HepG2 (cell line): ENCODE measurements around the gene UPF3A. TPM values are rescaled to one million over a fixed set of nuclear protein-coding genes. Genes with fewer than 3 reads are reported as not detected.

Source experiments
- DPF2 ChIP-seq: sonication (generic); formaldehyde crosslinking; IDR thresholded peaks from 2 replicates; pipeline ENCODE4 v1.4.0; 2020; ENCODE audit warnings: mild to moderate bottlenecking, low read depth, missing genetic modification reagents, borderline replicate concordance
- FOSL2 ChIP-seq: sonication (generic); formaldehyde crosslinking; IDR thresholded peaks from 2 replicates; pipeline ENCODE4 v1.4.0; 2020; ENCODE audit warnings: missing genetic modification reagents
- FOXC1 ChIP-seq: sonication (generic); formaldehyde crosslinking; IDR thresholded peaks from 2 replicates; pipeline ENCODE4 v1.8.0; 2022; ENCODE audit warnings: mild to moderate bottlenecking, missing genetic modification reagents, borderline replicate concordance
- GMEB1 ChIP-seq: sonication (generic); formaldehyde crosslinking; IDR thresholded peaks from 2 replicates; pipeline ENCODE4 v1.5.1; 2020; ENCODE audit warnings: missing genetic modification reagents, mild to moderate bottlenecking, borderline replicate concordance
- KDM5B ChIP-seq: sonication (generic); formaldehyde crosslinking; IDR thresholded peaks from 2 replicates; pipeline ENCODE4 v1.4.0; 2020; ENCODE audit warnings: missing genetic modification reagents, mild to moderate bottlenecking, borderline replicate concordance
- NBN ChIP-seq: fragments of 450-650 bp; conservative IDR thresholded peaks from 2 replicates; pipeline ENCODE4 v1.6.1; 2017
- RXRB ChIP-seq: IDR thresholded peaks from 2 replicates; pipeline ENCODE4 v1.6.1; 2016; ENCODE audit warnings: borderline replicate concordance, missing genetic modification reagents, missing compliant biosample characterization
- SMARCE1 ChIP-seq: fragments of 450-650 bp; IDR thresholded peaks from 2 replicates; pipeline ENCODE4 v1.6.1; 2017; ENCODE audit warnings: borderline replicate concordance
- TGIF2 ChIP-seq: IDR thresholded peaks from 2 replicates; pipeline ENCODE4 v1.6.1; 2016; ENCODE audit warnings: control low read depth, missing compliant biosample characterization
- U2AF1 ChIP-seq: fragments of 200-400 bp; formaldehyde crosslinking; optimal IDR thresholded peaks from 2 replicates; pipeline ENCODE3; 2017; ENCODE audit warnings: mild to moderate bottlenecking, low read depth, low read length
- ZBED4 ChIP-seq: sonication (generic); formaldehyde crosslinking; IDR thresholded peaks from 2 replicates; pipeline ENCODE4 v1.4.0; 2020; ENCODE audit warnings: missing genetic modification reagents, borderline replicate concordance
- ZNF101 ChIP-seq: sonication (generic); formaldehyde crosslinking; IDR thresholded peaks from 2 replicates; pipeline ENCODE4 v1.4.0; 2020; ENCODE audit warnings: mild to moderate bottlenecking, low read depth, missing genetic modification reagents, borderline replicate concordance
- ZNF224 ChIP-seq: sonication (generic); formaldehyde crosslinking; IDR thresholded peaks from 2 replicates; pipeline ENCODE4 v1.5.0; 2020; ENCODE audit warnings: mild to moderate bottlenecking, missing genetic modification reagents
- ZNF367 ChIP-seq: sonication (generic); formaldehyde crosslinking; IDR thresholded peaks from 2 replicates; pipeline ENCODE4 v1.4.0; 2020; ENCODE audit warnings: missing genetic modification reagents, borderline replicate concordance
- ZNF530 ChIP-seq: sonication (generic); formaldehyde crosslinking; IDR thresholded peaks from 2 replicates; pipeline ENCODE4 v1.5.0; 2020; ENCODE audit warnings: low read depth, mild to moderate bottlenecking, missing genetic modification reagents
- ZNF841 ChIP-seq: sonication (generic); formaldehyde crosslinking; IDR thresholded peaks from 2 replicates; pipeline ENCODE4 v1.8.1; 2023; ENCODE audit warnings: missing genetic modification reagents, borderline replicate concordance
- polyA plus RNA-seq, 8 experiments: library from polyadenylated mRNA; depleted of rRNA in 3 of 8; stranded (reverse) in 7 of 8; unstranded in 1 of 8; fragments of >200 nt; fragmentation: Illumina TruSeq in 4 of 8; extraction: Trizol in 4 of 8; gene quantifications; 2 replicates each; pipeline versions ENCODE4 v1.2.1 to v1.2.3, GENCODE V29; 2011 to 2016; ENCODE audit warnings: low read depth in 4 of 8, missing spikeins in 1 of 8, mixed read lengths in 1 of 8; ENCODE audit not compliant: insufficient read depth in 1 of 8
- total RNA-seq, 5 experiments: library from RNA; depleted of rRNA; stranded (reverse); fragments of >200 nt; fragmentation: Illumina TruSeq; extraction: Trizol; gene quantifications; 2 replicates each; pipeline ENCODE4 v1.2.3, GENCODE V29; 2016; ENCODE audit warnings: low read depth in 1 of 5
- TF ChIP-seq, protein P1 (sequence below): IDR thresholded peaks from 2 replicates; pipeline ENCODE4 v1.4.0; 2020; ENCODE audit warnings: mild to moderate bottlenecking, missing genetic modification reagents

The UPF3A gene
- total and polyA plus RNA-seq, 2 of the 13 experiments (the other 11 are each of a cell fraction or from before 2014, with no cell fraction given), result 60.2 to 63.8 TPM

DNA sequence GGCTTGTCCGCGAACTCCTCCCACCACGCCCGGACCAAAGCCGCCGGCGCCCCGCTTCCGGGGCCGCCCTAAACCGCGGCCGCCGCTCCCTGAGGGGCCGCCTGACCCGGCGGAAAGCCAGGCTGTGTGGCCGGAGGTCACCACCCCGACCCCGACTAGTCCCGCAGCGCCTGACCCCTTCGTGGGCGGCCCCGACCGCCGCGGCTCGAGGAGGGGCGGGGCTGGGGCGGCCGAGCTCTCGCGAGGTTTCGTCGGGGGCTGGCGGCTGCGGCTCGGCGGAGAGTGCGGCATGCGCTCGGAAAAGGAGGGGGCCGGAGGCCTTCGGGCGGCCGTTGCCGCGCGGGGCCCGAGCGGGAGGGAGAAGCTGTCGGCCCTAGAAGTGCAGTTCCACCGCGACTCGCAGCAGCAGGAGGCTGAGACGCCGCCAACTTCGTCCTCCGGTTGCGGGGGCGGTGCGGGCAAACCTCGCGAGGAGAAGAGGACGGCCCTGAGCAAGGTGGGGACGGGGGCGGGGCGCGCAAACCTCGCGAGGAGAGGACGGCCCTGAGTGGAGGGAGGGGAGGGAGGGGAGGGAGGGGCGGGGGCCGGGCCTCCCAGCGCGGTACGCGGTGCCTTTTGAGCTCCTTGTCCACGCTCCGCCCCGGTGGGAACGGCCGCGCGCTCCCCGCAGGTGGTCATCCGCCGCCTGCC, at the start of gene UPF3A (continued):
- TF ChIP-seq, protein P1, sequence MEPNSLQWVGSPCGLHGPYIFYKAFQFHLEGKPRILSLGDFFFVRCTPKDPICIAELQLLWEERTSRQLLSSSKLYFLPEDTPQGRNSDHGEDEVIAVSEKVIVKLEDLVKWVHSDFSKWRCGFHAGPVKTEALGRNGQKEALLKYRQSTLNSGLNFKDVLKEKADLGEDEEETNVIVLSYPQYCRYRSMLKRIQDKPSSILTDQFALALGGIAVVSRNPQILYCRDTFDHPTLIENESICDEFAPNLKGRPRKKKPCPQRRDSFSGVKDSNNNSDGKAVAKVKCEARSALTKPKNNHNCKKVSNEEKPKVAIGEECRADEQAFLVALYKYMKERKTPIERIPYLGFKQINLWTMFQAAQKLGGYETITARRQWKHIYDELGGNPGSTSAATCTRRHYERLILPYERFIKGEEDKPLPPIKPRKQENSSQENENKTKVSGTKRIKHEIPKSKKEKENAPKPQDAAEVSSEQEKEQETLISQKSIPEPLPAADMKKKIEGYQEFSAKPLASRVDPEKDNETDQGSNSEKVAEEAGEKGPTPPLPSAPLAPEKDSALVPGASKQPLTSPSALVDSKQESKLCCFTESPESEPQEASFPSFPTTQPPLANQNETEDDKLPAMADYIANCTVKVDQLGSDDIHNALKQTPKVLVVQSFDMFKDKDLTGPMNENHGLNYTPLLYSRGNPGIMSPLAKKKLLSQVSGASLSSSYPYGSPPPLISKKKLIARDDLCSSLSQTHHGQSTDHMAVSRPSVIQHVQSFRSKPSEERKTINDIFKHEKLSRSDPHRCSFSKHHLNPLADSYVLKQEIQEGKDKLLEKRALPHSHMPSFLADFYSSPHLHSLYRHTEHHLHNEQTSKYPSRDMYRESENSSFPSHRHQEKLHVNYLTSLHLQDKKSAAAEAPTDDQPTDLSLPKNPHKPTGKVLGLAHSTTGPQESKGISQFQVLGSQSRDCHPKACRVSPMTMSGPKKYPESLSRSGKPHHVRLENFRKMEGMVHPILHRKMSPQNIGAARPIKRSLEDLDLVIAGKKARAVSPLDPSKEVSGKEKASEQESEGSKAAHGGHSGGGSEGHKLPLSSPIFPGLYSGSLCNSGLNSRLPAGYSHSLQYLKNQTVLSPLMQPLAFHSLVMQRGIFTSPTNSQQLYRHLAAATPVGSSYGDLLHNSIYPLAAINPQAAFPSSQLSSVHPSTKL (CRISPR knock-in tag), result no peak
- TF ChIP-seq ZNF224 (CRISPR knock-in tag), result no peak
- no peak for TF ChIP-seq ZNF530 (CRISPR knock-in tag)
- TF ChIP-seq ZNF367 (CRISPR knock-in tag), result no peak
- no peak for TF ChIP-seq NBN
- TF ChIP-seq GMEB1 (CRISPR knock-in tag), result peak; percentile 70
- TF ChIP-seq SMARCE1, result no peak
- no peak for TF ChIP-seq FOXC1 (CRISPR knock-in tag)
- peak; percentile 79 for TF ChIP-seq ZBED4 (CRISPR knock-in tag)
- no peak for TF ChIP-seq U2AF1
- peak; percentile 79; the same call in 1 of the 2 replicates for TF ChIP-seq ZNF841 (CRISPR knock-in tag)
- 0 out of 2 replicates have a peak, but pooled peaks have one; percentile 8 for TF ChIP-seq DPF2 (CRISPR knock-in tag)
- TF ChIP-seq ZNF101 (CRISPR knock-in tag), result no peak
- 0 out of 2 replicates have a peak, but pooled peaks have one; percentile 7 for TF ChIP-seq FOSL2 (CRISPR knock-in tag)
- peak; percentile 63; the same call in 1 of the 2 replicates for TF ChIP-seq KDM5B
- peak; percentile 5; the same call in 1 of the 2 replicates for TF ChIP-seq TGIF2 (CRISPR knock-in tag)
- peak; percentile 44; the same call in 1 of the 2 replicates for TF ChIP-seq RXRB (CRISPR knock-in tag)
